GM08714 (cell line): ENCODE measurements around the gene ADARB1.
A peak's percentile ranks its signal among the peaks of the same experiment; 100 is the strongest.

Experiments used
- H3K4me3 ChIP-seq: fragments of 200-500 bp; sonication (Bioruptor generic); 2 replicates; pipeline ENCODE4 v1.5.1; 2014; ENCODE audit warnings: mild to moderate bottlenecking, low read length, inconsistent platforms
- ZNF274 ChIP-seq: IDR thresholded peaks from 2 replicates; pipeline ENCODE4 v1.6.1; 2012; ENCODE audit warnings: mild to moderate bottlenecking, low read depth, low read length

The ADARB1 gene

GRCh38 chr21:45072738-45073300 lies 1.6 kb upstream of the ADARB1 start:
- no peak for TF ChIP-seq ZNF274
- H3K4me3 ChIP-seq = no peak overlapping the region

GRCh38 chr21:45073301-45074047 lies 906 bp upstream of the ADARB1 start:
- no peak for TF ChIP-seq ZNF274
- peak overlapping the region; percentile 48; the same call in 1 of the 2 replicates for H3K4me3 ChIP-seq

GRCh38 chr21:45074818-45075595 lies 627 bp downstream of the ADARB1 start:
- H3K4me3 ChIP-seq = peak overlapping the region; percentile 56
- no peak for TF ChIP-seq ZNF274

DNA sequence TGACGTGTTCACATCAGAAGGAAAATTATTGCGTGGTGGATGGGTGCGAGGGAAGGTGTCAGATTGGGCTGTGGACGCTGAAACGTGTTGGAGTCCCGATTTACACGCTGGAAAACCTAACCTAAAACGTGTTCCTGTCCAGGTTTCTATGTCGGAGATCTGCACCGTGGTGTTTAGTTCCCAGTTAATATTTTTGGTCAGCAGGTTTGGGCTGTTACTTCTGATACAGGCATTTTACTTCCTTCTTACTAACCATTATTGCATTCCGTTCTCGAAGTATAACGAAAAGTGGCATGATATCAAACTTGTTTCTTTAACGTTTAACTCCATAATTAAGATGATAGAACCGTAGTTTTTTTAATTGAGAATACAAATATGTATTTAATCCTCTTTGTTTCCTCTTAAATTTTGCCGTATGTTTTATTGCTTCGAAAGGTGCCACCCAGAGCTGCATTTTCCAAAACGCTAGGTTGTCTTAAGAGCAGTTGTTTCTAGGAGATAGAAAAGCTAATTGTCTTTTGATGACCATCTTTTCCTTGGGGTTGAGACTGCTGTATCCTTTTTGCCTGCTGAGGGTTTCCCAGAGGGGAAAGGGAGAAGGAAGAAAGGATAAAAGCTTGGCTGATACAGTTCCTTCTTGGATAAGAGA lies 1.3 kb downstream of the ADARB1 start:
- H3K4me3 ChIP-seq = peak overlapping the region; percentile 56; the same call in 1 of the 2 replicates
- TF ChIP-seq ZNF274 = no peak

GRCh38 chr21:45076245-45076711 lies 1.9 kb downstream of the ADARB1 start:
- H3K4me3 ChIP-seq = no peak overlapping the region
- TF ChIP-seq ZNF274 = no peak

GRCh38 chr21:45078371-45078770 lies 4.0 kb downstream of the ADARB1 start:
- H3K4me3 ChIP-seq = no peak overlapping the region
- TF ChIP-seq ZNF274 = no peak

DNA sequence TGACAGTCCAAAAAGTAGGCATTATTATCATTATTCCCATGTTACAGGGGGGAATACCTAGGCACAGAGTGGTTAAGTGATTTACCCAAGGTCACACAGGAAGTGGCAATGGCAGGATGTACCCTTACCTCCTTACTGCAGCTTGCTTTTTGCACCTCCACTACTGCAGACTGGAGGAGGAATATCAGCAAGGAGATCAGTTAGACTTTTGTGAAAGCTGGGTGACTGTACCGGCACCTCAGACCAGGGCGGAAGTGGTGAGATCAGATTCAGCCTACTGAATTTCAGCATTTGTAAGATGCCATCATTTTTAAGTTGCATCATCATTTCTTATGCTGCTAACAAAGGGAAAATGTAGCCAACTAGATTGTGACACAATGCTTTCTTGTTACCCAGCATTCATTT lies 4.5 kb downstream of the ADARB1 start:
- TF ChIP-seq ZNF274 = no peak
- no peak overlapping the region for H3K4me3 ChIP-seq

DNA sequence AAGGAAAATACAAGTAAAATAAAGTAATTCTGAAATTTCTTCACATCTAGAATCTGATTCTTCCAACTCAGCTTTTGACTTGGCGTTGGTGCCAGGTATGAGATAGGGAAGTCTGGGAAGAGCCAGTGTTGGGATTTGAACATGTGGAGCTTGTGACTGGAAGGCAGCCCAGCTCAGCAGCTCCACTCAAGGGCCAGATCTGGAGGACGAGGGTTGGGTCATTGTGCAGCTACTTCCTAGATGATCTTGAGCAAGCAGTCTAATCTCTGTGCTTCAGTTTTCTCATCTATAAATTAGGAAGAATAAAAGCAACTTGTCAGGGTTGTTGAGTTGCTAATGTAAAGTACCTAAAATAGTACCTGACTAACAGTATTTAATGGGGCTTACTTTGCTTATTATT lies 5.0 kb downstream of the ADARB1 start:
- no peak for TF ChIP-seq ZNF274
- H3K4me3 ChIP-seq = no peak overlapping the region

GRCh38 chr21:45080232-45080631 lies 5.9 kb downstream of the ADARB1 start:
- no peak overlapping the region for H3K4me3 ChIP-seq
- TF ChIP-seq ZNF274 = no peak

GRCh38 chr21:45080639-45081414 lies 6.4 kb downstream of the ADARB1 start:
- no peak overlapping the region for H3K4me3 ChIP-seq
- no peak for TF ChIP-seq ZNF274

DNA sequence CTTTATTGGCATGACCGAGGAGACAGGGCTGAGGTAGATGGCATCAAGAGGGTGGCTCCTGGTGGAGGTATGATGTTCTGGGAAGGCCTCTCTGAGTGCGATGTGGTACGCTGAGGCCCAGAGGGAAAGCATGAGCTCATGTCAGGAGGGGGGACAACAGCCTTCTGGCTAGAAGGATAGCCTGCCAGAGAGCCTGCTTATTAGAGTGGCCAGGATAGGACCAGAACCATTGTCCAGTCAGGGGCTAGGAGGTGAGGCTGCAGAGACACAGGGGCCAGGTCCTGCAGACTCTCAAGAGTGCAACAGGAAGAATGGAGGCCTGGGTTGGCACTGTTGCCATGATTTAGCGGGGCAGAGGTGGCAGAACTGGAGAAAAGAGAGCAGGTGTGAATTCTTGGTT lies 7.3 kb downstream of the ADARB1 start:
- TF ChIP-seq ZNF274 = no peak
- H3K4me3 ChIP-seq = no peak overlapping the region

DNA sequence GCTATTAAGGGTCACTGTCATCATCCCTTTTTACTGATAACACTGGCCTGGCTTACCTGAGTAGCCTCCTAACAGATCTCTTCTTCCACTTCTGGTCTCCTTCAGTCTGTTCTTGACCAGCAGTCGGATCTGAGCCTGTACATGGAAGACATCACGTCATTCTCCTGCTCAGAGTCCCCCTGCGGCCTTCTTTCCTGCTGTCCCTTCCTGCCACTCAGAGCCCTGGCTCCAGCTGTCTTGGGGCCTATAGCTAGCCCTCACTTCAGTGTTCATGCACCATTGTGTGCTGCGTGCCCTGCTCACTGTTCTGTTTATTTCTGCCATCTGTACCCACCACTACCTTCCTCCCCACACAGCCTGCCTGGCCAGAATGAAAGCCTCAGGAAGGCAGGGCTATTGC lies 8.4 kb downstream of the ADARB1 start:
- no peak overlapping the region for H3K4me3 ChIP-seq
- no peak for TF ChIP-seq ZNF274

DNA sequence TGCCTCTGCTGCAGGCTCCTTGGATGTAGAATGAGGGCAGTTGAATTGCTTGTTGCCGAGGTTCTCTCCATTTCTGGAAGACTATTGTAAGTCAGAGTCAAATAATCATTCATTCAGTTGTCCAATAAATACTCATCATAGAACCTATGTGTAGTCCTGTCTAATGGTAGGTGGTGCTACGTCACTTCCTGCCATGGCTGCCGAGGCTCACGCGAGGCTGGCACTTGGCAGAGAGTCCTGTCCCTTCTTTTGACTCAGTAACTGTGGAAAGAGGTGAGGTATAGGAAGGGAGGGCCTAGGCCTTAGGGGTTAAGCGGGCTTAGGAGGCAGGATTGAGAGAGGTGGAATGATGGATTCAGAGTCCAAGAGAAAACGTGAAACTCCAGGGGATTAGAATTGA lies 9.7 kb downstream of the ADARB1 start:
- TF ChIP-seq ZNF274 = no peak
- no peak overlapping the region for H3K4me3 ChIP-seq

GRCh38 chr21:45084881-45085536 lies 10.6 kb downstream of the ADARB1 start:
- no peak overlapping the region for H3K4me3 ChIP-seq
- TF ChIP-seq ZNF274 = no peak
